Prostate gland (tissue), 2 donors: ENCODE results near the gene TMEM178B.

Experiments used
- CTCF ChIP-seq, 4 experiments: fragments of 200-600 bp in 2 of 4; fragments of 450-650 bp in 2 of 4; sonication (generic) in 2 of 4; IDR thresholded peaks; 1 replicate in 3 of 4; 2 replicates in 1 of 4; pipeline ENCODE4 v1.5.1; 2016 to 2019; ENCODE audit warnings: antibody characterized with exemption in 4 of 4, mild to moderate bottlenecking in 2 of 4, moderate library complexity in 2 of 4
- POLR2A ChIP-seq: fragments of 450-650 bp; IDR thresholded peaks from one replicate; pipeline ENCODE4 v1.6.1; 2016; ENCODE audit warnings: antibody characterized with exemption, mild to moderate bottlenecking
- POLR2AphosphoS5 ChIP-seq: sonication (generic); formaldehyde crosslinking; IDR thresholded peaks from one replicate; pipeline ENCODE4 v1.6.1; 2017; ENCODE audit warnings: antibody characterized with exemption

GRCh38 chr7:141460781-141461715 is 387.2 kb downstream of the TMEM178B start:
- TF ChIP-seq POLR2A = no peak
- peak; percentile 52 for TF ChIP-seq POLR2AphosphoS5
- no peak for TF ChIP-seq CTCF (IDR thresholded peaks at IDR 0.05)
